GM13976 (cell line): Measurements from ENCODE around the gene GPR156.
"Not testable (repeated sequence)": the region's sequence is repeated elsewhere in the genome, so short reads cannot be mapped to it uniquely, and the experiment has no call there.

Experiments
- DNase-seq: peaks from one replicate; pipeline ENCODE4 v3.0.0; 2012; ENCODE audit warnings: low spot score
- in situ Hi-C: fragments of 300-500 bp; cut with MboI; formaldehyde crosslinking; loops from one replicate; pipeline ENCODE4 v1.12.0; 2022; ENCODE audit warnings: low sequenced_read_pairs, mixed read lengths, inconsistent platforms; ENCODE audit not compliant: unreplicated experiment
- TF ChIP-seq, protein P1 (sequence below): IDR thresholded peaks from 2 replicates; pipeline ENCODE4 v1.5.1; 2012; ENCODE audit warnings: borderline replicate concordance, mild to moderate bottlenecking; ENCODE audit not compliant: insufficient read depth; ENCODE audit errors: extremely low read depth, missing control alignments, control extremely low read depth

The GPR156 gene

DNA sequence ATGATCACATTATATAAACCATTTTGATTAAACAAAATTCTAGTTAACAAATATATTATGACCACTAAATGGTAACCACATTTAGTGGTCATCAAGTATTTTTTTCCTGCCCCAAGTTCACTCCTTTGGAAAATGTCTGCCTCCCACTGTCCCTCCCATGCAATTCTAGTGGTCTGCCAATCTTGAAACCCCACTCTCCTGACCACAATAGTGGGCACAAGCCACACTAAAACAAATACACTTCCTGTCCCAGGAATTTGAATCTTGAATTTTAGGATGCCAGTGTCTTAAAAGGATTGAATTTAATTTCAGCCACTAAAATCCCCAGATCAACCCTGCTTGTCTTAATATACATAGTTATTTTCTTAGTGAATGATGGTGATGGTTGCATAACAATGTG is 14.0 kb upstream of the GPR156 start:
- in situ Hi-C loops: no loop called here
- DNase-seq: no peak
- TF ChIP-seq, protein P1, sequence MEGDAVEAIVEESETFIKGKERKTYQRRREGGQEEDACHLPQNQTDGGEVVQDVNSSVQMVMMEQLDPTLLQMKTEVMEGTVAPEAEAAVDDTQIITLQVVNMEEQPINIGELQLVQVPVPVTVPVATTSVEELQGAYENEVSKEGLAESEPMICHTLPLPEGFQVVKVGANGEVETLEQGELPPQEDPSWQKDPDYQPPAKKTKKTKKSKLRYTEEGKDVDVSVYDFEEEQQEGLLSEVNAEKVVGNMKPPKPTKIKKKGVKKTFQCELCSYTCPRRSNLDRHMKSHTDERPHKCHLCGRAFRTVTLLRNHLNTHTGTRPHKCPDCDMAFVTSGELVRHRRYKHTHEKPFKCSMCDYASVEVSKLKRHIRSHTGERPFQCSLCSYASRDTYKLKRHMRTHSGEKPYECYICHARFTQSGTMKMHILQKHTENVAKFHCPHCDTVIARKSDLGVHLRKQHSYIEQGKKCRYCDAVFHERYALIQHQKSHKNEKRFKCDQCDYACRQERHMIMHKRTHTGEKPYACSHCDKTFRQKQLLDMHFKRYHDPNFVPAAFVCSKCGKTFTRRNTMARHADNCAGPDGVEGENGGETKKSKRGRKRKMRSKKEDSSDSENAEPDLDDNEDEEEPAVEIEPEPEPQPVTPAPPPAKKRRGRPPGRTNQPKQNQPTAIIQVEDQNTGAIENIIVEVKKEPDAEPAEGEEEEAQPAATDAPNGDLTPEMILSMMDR: no peak

DNA sequence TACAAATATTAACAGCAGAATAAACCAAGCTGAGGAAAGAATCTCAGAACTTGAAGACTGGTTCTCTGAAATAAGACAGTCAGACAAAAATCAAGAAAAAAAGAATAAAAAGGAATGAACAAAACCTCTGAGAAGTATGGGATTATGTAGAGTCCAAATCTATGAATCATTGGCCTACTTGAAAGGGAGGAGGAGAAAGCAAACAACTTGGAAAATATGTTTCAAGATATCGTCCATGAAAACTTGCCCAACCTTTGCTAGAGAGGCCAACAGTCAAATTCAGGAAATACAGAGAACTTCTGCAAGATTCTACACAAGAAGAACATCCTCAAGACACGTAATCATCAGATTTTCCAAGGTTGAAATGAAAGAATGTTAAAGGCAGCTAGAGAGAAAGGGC is 6.5 kb upstream of the GPR156 start:
- in situ Hi-C loops, DNase-seq: not testable (repeated sequence)

DNA sequence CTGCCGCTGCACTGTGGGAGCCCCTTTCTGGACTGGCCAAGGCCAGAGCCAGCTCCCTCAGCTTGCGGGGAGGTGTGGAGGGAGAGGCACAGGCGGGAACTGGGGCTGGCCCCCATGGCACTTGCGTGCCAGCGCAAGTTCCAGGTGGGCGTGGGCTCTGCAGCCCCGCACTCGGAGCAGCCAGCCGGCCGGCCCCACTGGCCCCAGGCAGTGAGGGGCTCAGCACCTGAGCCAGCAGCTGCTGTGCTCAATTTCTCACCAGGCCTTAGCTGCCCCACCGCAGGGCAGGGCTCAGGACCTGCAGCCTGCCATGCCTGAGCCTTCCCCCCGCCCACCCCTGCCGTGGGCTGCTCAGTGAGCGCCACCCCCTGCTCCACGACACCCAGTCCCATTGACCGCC is 4.6 kb upstream of the GPR156 start:
- in situ Hi-C loops: no loop called here

DNA sequence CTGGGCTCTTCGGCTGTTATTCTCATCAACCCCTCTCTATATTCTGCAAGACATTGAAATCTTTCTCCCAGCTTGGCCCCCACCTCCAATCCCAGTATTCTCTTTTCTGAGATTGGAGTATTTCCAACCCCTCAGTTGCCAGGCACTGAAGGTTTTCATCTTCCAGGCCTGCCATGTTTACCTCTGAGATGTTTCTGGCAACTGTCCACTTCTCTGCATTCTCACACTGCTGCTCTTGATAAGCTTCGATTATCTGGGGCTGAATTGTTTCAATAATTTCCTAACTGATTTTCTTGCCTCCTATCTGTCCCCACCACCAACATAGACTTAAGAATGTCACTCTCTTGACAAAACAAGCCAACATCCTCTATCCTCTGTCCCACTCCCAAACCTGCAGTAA is 1.4 kb upstream of the GPR156 start:
- DNase-seq: no peak
- TF ChIP-seq, protein P1: no peak
- in situ Hi-C loops: no loop called here

More for the DNA sequence above, 4.6 kb upstream of the GPR156 start:
- TF ChIP-seq, protein P1: no peak
- no peak for DNase-seq

DNA sequence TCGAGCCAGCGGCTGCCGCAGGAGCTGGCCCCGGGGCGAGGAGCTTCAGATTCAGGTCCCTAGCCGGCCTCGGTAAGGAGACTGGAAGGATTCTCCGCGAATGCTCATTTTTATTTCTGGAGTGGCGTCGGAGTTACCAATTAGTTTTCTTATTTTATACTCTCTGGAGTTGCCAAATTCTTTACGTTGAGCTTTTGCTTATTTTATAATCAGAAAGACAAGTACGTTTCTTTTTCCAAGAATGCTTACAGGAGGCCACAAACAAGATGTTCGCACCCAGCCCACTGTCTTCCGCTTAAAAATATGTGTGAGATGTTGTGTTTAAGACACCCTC is 453 bp upstream of the GPR156 start:
- TF ChIP-seq, protein P1: no peak
- in situ Hi-C loops: no loop called here
- DNase-seq: no peak

DNA sequence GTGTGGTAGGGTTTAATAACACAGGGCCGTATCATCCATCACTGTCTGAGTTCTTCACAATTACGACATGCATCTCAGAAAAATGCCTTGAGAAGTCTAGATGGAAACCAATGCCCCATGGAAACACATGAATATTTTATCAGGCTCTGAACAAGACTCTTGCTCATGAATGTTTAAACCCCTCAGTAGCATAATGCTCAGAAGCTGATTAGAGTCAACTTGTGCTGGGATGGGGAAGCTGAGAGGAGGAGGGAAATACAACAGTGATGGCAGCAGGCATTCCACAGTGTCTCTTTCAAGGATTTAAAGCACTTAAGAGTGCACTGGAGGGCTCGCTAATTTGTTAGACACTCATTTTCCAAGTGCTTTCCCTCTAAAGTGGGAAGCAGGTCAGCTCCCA is 3.8 kb downstream of the GPR156 start:
- TF ChIP-seq, protein P1: no peak
- in situ Hi-C loops: no loop called here
- DNase-seq: no peak

DNA sequence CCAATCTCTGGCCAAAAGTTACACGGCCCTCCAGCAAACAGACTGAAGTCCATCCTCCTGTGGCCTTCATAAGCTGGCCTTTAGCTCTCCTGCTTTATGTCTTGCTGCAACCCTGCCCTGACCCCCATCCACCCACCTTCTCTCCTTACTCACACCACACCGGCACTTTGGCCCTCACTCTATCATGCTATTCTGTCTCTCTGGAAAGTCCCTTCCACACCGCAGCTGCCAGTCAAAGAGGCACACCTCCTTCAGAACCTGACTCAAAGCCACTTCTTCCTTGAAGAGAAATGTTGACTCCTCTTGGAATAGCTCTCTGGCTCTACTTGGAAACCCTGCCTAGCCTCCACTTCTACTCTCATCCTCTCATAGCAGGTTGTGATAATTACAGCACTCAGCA is 4.5 kb downstream of the GPR156 start:
- in situ Hi-C loops: no loop called here
- DNase-seq: no peak
- TF ChIP-seq, protein P1: no peak
